Activated CD4-positive, CD25-positive, alpha-beta regulatory T cell treated with anti-CD3 and anti-CD28 coated beads, Interleukin-2, amount 50 U/mL, for 24 hours (primary cell): ENCODE measurements around the gene STX10.

Experiments
- ATAC-seq, 2 donors: fragments of 150-1000 bp; cut with Tn5 transposase; one replicate each; pipeline ENCODE4 v1.10.0; 2021; ENCODE audit warnings: mild to moderate bottlenecking in 1 of 2, moderate library complexity in 1 of 2

The STX10 gene

DNA sequence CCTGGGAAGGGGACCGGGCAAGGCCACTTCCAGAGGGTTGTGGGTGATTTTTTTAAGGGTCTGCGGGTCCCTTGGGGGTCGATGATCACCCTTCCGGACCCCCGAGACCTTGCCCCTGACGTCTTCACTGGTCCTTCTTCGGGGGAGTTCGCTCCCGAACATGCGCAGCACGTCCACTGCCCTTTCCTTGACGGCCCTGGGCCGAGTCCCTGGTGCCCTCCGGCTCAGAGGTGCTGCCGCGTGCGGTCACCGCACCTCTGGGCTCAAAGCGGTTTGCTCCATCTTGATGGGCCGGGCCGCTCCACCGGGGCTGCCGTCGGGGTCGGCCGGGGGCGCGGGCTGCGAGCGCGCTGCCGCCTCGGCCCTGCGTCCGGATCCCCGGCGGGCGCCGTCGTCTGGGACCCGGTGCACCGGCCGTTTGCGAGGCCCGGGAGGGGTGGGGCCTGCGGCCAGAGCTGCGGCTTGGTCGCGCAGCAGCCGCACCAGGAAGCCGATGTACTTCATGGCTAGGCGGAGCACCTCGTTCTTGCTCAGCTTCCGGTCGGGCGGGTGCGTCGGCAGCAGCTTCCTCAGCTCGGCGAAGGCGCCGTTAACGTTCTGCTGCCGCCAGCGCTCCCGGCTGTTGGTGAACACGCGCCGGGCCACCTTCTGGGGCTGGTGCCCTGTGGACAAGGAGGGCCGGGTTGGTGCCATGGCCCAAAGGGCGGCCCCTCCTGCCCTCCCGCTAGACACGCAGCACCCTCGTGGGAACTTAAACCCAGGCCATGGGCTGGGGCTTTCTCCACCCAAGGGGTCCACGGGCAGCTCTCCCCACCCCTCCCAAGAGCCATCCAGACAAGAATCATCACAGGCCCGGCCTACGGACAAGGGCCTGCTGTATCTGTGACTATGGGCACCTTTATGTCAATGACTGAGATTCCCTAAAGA is 50.8 kb downstream of the STX10 start:
- ATAC-seq = peak; percentile 47 to 50

DNA sequence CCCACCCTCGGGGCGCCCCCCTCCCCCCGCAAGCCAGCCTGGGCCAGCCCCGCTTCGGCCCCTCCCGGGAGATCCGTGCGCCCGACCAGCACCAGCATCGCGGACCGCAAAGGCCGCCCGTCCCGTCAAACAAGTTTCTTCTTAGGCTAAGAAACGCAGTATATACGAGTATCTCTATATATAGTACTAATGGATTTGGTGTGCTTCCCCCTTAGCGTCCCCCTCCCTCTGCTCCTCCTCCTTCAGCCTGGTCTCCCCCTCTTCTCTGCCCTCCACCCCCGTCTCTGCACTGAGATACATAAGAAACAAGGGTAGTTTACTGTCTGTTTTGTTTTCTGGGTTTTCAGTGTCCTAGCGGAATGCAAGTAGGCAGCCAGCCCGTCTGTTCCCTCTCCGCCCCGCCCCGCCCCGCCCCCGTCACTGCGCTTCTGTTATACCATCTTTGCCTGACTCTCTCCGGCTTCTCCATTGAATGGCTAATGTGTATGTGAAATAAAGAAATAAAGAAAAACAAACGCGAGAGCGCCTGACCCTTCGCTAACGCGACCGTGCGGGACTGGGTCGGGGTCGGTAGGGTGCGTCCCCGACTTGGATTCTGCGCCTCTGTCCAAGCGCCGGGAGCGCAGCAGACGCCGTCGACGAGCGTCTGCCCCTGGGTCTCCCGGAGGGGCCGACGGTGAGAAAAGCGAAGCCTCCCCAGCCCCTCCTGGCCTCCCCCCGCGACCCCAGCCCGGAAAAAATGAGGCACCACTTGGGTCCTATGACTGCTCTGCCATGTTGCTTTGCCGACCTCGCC is 51.7 kb downstream of the STX10 start:
- no peak for ATAC-seq

DNA sequence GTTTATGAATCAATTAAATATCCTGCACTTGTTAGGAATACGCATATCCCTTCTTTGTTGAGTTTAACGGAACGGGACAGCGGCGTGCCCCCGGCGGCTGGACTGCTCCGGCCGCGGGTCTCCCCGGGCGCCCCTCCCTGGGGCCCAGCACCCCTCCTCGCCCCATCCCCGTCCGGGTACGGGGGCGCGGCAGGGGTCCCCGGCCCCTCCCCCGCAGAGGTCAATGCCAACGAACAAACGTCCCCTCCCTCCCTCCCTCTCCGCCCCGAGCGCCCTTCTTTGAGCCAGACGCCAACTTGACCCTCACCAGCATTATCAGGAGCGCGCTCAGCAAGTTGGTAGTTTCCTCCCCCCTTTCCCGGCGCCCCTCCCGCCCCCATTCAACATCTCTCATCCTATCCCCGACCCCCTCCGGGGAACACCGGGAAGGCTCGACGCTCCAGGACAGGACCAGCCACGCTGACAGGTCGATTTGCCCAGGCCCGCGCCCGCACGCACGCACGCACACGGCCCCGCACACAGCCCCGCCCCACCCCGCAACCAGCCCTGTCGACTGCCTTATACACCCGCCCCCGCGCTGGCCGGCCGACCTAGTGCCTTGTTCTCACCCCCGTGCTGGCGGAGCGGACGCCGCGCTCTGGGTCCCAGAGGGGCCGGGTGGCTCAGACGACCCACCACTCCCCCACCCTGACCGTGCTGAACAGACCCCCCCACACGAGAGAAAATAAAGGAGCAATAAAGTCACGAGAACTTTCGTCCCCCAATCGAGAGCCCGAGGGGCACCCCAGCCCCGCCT is 52.5 kb downstream of the STX10 start:
- no peak for ATAC-seq

DNA sequence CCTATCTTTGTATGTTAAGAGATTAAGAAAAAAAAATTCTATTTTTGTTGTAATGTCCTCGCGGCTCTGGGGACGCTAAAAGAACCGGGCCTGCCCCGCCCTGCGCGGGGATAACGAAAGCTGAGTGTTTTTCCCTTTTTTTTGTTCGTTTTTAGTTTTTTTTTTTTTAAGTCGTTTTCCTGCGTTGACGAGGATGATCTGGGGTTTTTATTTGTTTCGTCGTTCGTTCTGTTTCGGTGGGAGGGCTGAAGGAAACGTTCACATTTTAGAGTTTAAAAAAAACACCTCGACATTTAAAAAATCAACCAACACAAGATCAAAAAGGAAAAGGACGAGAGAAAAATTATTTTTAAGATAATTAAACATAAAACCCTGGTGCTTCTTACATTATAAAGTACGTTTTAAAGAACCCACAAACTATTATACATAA is 53.1 kb downstream of the STX10 start:
- ATAC-seq = no peak

DNA sequence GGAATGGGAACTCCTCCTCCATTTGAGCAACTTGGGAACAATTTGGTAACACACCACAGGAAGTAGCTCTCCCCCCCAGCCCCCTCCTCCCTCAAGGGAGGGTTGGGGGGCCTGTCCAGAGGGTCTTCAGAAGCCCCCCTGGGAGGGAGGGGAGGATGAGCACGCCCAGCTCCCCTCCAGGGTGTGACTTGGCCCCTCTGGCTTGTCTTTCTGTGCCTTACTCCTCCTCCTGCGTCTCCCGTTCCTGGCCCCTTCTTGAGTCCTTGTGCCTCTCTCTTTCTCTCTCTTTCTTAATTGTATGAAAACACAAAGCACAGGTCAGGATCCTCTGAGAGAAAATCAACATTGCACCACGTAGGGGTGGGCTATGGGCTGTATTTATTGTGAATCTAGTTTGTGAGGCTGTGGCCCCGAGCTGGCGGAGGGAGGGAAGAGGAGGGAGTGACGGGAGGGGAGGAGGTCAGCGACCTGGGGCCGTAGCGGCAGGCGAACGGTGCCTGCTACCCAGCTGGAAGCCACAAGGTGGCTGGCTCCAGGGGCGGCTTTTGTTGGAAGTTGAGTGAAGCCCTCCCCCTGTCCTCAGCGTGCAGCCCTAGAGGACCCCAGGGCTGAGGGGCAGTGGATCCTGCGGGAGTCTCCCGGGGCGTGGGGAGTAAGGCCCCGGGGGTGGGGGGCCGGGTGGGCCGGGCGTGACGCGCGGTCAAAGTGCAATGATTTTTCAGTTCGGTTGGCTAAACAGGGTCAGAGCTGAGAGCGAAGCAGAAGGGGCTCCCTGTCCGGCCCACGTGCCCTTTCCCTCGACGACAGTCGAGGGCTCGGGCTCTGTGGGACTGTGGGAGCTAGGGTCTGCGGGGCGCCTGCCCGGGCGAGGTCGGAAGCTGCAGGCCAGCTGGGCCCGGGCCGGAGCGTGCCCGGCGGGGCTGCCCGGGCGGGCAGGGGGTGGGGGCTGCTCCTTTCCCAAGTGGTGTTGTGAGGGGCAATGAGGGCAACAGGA is 53.9 kb downstream of the STX10 start:
- ATAC-seq = no peak

DNA sequence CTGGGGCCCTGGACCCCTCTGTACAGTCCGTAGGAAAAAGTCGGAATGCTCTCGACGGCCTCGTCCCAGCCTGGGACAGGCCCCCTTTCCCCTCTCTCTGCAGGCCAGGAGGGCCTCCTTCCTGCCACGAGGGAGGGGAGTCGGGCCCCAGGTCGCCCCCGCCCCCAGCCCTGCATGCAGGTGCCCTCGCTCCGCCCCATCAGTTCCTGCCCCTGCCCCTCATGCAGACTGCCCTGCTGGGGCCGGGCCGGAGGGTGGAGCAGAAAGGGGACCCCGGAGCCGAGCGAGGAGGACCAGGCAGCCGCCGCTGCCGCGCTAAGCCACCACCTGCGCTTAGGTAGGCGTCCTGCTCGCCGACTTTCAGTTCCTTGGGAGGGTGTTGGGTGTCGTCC is 54.8 kb downstream of the STX10 start:
- ATAC-seq = no peak

DNA sequence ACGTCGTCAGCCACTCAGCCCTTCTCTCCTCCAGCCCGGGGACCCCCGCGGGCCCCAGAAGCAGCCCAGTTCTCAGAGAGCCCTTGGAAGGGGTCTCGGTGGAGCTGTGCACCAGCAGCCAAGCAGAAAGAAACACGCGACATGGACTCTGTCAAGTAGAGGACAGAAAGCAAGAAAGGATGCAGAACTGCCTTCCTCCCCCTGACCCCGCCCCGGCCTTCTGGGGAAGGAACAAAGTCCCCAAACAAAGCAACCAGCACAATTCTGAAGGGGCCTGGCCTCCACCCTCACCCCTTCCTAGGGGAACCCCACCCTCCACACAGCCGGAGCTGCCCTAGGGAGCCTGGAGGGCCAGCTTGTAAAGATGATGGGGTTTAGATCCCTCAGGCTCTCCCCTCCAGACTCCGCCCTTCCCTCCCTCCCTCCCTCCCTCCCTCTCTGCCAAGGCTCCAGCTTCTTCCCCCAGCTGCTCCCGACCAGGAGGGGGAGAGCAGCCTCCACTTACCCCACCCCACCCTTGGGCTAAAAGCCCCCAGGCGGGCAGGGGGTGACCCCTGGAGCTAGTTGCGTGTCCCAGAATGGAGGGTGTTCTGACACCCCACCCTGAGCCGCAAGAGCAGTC is 55.3 kb downstream of the STX10 start:
- ATAC-seq = no peak

DNA sequence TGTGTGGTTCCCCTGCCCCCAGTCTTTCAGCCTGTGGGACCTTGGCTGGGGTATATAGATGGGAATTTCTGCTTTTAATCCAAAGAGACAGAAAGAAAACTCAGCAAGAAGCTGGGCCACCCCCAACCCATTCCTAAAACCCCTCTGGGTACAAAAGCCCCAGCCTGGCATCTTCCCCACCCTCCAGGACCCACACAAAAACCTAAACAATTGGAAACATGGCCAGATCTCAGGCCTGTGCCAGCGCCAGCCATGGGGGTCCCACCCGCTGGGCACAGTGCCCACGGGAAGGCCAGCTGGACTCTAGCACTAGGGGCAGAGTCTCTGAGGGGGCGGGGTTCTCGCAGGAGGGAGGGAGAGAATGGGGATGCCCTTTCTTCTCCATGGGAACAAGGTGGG is 56.1 kb downstream of the STX10 start:
- ATAC-seq = no peak
